ENCODE results near the gene SLC66A2. TPM values are rescaled to one million over a fixed set of nuclear protein-coding genes. Genes with fewer than 3 reads are reported as not detected.

The SLC66A2 gene
- total and polyA plus RNA-seq, 12 donors, result 5.1 to 47.8 (median 32.9) TPM

DNA sequence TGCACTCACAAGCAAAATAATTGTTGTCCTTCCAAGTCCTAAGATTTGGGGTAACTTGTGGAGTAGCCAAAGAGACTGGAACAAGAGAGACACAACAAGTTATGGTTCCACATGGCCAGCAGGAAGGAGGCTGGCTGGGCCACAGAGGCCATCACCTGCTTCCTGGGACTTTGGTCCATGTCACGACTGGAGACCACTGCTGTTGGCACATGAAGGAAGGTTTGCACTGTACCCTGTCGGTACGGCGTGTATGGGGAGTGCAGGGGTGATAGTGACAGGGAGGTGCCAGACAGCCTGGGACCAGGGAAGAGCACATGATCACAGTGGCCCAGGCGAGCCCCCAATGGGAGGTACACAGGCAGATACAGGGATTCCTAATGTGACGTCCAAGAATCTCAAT lies 15.5 kb downstream of the SLC66A2 start:
- intact Hi-C loops (cut with DNase I), result loop anchor here in 1 of 2 donors (10.0 kb wide), 1 partner anchor 61 kb away; no protein-coding TSS in a partner anchor
- Histone ChIP-seq H3K4me3 (no peak overlapping the region), H3K27me3 (no peaks in the 10 kb centered on the region), H3K4me1 (replicated peaks in 1 of 2) (peaks cover 0 to 17% of the 10 kb centered on the region in 2 donors), H3K9me3 (replicated peaks in 1 of 3) (peaks cover 0 to 9% (median 0%) of the 10 kb centered on the region in 3 donors), H3K27ac (no peak overlapping the region), H3K36me3 (replicated peaks in 1 of 2) (no peaks in the 10 kb centered on the region)
- peak in 1 of 7 donors; percentile 2 for DNase-seq
- 93 to 97% (median 96%) methylated on average over 6 of the region's 6 CpGs for WGBS, 4 donors
- TF ChIP-seq POLR2A (IDR thresholded peaks at IDR 0.05), result no peak
- TF ChIP-seq, protein P1, sequence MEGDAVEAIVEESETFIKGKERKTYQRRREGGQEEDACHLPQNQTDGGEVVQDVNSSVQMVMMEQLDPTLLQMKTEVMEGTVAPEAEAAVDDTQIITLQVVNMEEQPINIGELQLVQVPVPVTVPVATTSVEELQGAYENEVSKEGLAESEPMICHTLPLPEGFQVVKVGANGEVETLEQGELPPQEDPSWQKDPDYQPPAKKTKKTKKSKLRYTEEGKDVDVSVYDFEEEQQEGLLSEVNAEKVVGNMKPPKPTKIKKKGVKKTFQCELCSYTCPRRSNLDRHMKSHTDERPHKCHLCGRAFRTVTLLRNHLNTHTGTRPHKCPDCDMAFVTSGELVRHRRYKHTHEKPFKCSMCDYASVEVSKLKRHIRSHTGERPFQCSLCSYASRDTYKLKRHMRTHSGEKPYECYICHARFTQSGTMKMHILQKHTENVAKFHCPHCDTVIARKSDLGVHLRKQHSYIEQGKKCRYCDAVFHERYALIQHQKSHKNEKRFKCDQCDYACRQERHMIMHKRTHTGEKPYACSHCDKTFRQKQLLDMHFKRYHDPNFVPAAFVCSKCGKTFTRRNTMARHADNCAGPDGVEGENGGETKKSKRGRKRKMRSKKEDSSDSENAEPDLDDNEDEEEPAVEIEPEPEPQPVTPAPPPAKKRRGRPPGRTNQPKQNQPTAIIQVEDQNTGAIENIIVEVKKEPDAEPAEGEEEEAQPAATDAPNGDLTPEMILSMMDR (IDR thresholded peaks at IDR 0.05), result no peak

DNA sequence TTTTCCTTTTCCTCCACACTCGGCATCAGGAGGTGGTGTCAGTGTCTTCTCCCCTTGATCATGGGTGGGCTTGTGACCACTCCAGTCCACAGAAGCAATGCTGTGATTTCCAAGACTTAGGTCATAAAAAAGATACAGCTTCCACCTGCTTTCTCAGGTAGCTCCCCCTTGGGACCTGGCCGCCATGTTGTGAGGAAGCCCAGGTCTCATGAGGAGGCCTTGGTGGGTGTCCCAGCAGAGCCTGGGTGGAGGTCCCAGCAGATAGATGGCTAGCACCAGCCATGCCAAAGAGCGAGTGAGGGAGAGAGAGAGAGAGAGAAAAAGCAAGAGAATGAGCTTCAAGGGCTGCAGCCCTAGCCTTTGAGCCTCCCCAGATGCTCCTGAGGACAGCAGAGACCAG lies 16.0 kb downstream of the SLC66A2 start:
- intact Hi-C loops (cut with DNase I), result loop anchor here in 1 of 2 donors (10.0 kb wide), 1 partner anchor 61 kb away; no protein-coding TSS in a partner anchor
- Histone ChIP-seq H3K27ac (peak overlapping the region in 2 of 5 donors; percentile 29 to 66), H3K36me3 (replicated peaks in 1 of 2) (no peaks in the 10 kb centered on the region), H3K27me3 (no peaks in the 10 kb centered on the region), H3K4me1 (replicated peaks in 1 of 2) (peaks cover 0 to 17% of the 10 kb centered on the region in 2 donors), H3K9me3 (replicated peaks in 1 of 3) (peaks cover 0 to 13% (median 2%) of the 10 kb centered on the region in 3 donors), H3K4me3 (no peak overlapping the region)
- WGBS, 4 donors, result 96 to 98% (median 98%) methylated on average over 3 of the region's 3 CpGs
- no peak for TF ChIP-seq POLR2A (IDR thresholded peaks at IDR 0.05)
- TF ChIP-seq, protein P1 (IDR thresholded peaks at IDR 0.05), result no peak
- peak in 1 of 7 donors; percentile 2 for DNase-seq

DNA sequence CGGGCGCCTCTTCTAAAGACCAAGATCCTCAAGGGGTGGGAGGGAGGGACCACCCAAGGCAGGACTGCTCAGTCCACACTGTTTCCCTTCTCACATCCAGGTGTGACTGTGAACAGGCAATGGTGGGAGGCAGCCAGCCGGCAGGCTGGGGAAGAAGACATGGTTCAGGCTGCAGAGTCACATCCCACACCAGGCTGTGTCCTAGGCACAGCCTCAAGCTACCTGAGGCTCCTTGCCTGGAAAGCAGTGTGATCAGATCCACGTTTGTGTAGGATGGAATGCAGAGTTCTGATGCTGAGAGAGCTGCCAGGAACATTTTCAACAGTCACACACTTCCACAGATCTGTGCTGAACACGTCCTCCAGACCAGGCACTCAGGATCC lies 16.4 kb downstream of the SLC66A2 start:
- 70 to 91% (median 87%) methylated on average over 5 of the region's 5 CpGs for WGBS, 4 donors
- intact Hi-C loops (cut with DNase I), result loop anchor here in 1 of 2 donors (10.0 kb wide), 1 partner anchor 60 kb away; no protein-coding TSS in a partner anchor
- Histone ChIP-seq H3K36me3 (replicated peaks in 1 of 2) (no peaks in the 10 kb centered on the region), H3K4me1 (replicated peaks in 1 of 2) (peaks cover 0 to 17% of the 10 kb centered on the region in 2 donors), H3K4me3 (no peak overlapping the region), H3K27ac (peak overlapping the region in 2 of 5 donors; percentile 29 to 66), H3K9me3 (replicated peaks in 1 of 3) (peaks cover 3 to 17% (median 5%) of the 10 kb centered on the region in 3 donors), H3K27me3 (no peaks in the 10 kb centered on the region)
- peak in 2 of 7 donors; percentile 3 to 6 for DNase-seq
- TF ChIP-seq, protein P1 (IDR thresholded peaks at IDR 0.05), result no peak
- TF ChIP-seq POLR2A (IDR thresholded peaks at IDR 0.05), result no peak

GRCh38 chr18:79934311-79935097 lies 16.9 kb downstream of the SLC66A2 start:
- H3K4me3 ChIP-seq, result no peak overlapping the region
- no peaks in the 10 kb centered on the region for H3K27me3 ChIP-seq
- H3K36me3 ChIP-seq (replicated peaks in 1 of 2), result no peaks in the 10 kb centered on the region
- intact Hi-C loops (cut with DNase I), result loop anchor here in 1 of 2 donors (10.0 kb wide), 1 partner anchor 60 kb away; no protein-coding TSS in a partner anchor
- DNase-seq, result peak in 6 of 7 donors; percentile 40 to 73 (median 53)
- no peak for TF ChIP-seq POLR2A (IDR thresholded peaks at IDR 0.05)
- TF ChIP-seq, protein P1 (IDR thresholded peaks at IDR 0.05), result no peak
- H3K27ac ChIP-seq, result peak overlapping the region in 2 of 5 donors; percentile 29 to 66
- 62 to 79% (median 67%) methylated on average over 8 of the region's 8 CpGs for WGBS, 4 donors
- peaks cover 0 to 17% of the 10 kb centered on the region in 2 donors for H3K4me1 ChIP-seq (replicated peaks in 1 of 2)
- H3K9me3 ChIP-seq (replicated peaks in 1 of 3), result peaks cover 8 to 23% (median 10%) of the 10 kb centered on the region in 3 donors

Measured in adrenal gland (tissue), 12 donors.